ENCODE measurements around the gene ADD3.

- TF ChIP-seq CTCF (IDR thresholded peaks at IDR 0.05) (no peak), POLR2A (IDR thresholded peaks at IDR 0.05) (no peak)
Observed at GRCh38 chr10:109971634-109972033, 36.1 kb upstream of the ADD3 start.
